PC-3 (cell line): Measurements from ENCODE around the gene ABCF1. TPM values are rescaled to one million over a fixed set of nuclear protein-coding genes. Genes with fewer than 3 reads are reported as not detected.

ENCODE experiments used
- ATAC-seq: fragments of 200-7000 bp; cut with Tn5 transposase; 2 replicates; pipeline ENCODE4 v1.9.1; 2020; ENCODE audit warnings: mild to moderate bottlenecking, moderate library complexity
- BruUV-seq: library from RNA; stranded (reverse); fragments of 400-500 nt; replicated peaks from 2 replicates; lab custom pipeline; 2021; lab: Mats Ljungman, UMichigan
- CTCF ChIA-PET: fragments of 300-600 bp; sonication (Branson Sonifier 250); formaldehyde crosslinking; loops from one replicate; lab custom pipeline; 2022; ENCODE audit warnings: antibody characterized with exemption; lab: Charles Lee
- POLR2A ChIA-PET: fragments of 300-600 bp; sonication (Branson Sonifier 250); formaldehyde crosslinking; loops from one replicate; lab custom pipeline; 2022; ENCODE audit warnings: antibody characterized with exemption; ENCODE audit not compliant: unreplicated experiment; lab: Charles Lee
- DNase-seq: peaks from one replicate; pipeline ENCODE4 v3.0.0-alpha.2; 2015
- H2AFZ ChIP-seq: fragments of 300-600 bp; sonication (generic); 2 replicates; pipeline ENCODE4 v1.6.0; 2016; ENCODE audit warnings: antibody characterized with exemption, low read length
- H3F3A ChIP-seq: fragments of 300-600 bp; sonication (generic); one replicate; pipeline ENCODE4 v1.6.0; 2017; ENCODE audit warnings: antibody characterized with exemption, low read length, control low read depth, mild to moderate bottlenecking; ENCODE audit not compliant: unreplicated experiment
- H3K27ac ChIP-seq: fragments of 300-600 bp; sonication (generic); 2 replicates; pipeline ENCODE4 v1.5.1; 2016; ENCODE audit warnings: mild to moderate bottlenecking, low read length
- H3K27me3 ChIP-seq: fragments of 300-600 bp; sonication (generic); 2 replicates; pipeline ENCODE4 v1.6.1; 2016; ENCODE audit warnings: low read length, mixed read lengths
- H3K36me3 ChIP-seq: fragments of 300-600 bp; sonication (generic); 2 replicates; pipeline ENCODE4 v1.6.1; 2016; ENCODE audit warnings: low read depth, mixed run types, low read length, mixed read lengths
- H3K4me1 ChIP-seq: fragments of 300-600 bp; sonication (generic); 2 replicates; pipeline ENCODE4 v1.5.1; 2016; ENCODE audit warnings: low read length; ENCODE audit not compliant: insufficient read depth
- H3K4me2 ChIP-seq: fragments of 300-600 bp; sonication (generic); 2 replicates; pipeline ENCODE4 v1.6.0; 2016; ENCODE audit warnings: low read length
- H3K4me3 ChIP-seq: fragments of 300-600 bp; sonication (generic); 2 replicates; pipeline ENCODE4 v1.5.1; 2016; ENCODE audit warnings: mild to moderate bottlenecking, low read length, mixed read lengths
- H3K79me2 ChIP-seq: fragments of 300-600 bp; sonication (generic); 2 replicates; pipeline ENCODE4 v1.6.1; 2017; ENCODE audit warnings: low read length, mixed read lengths
- H3K9ac ChIP-seq: fragments of 300-600 bp; sonication (generic); 2 replicates; pipeline ENCODE4 v1.6.0; 2016; ENCODE audit warnings: mild to moderate bottlenecking, low read length
- H3K9me2 ChIP-seq: fragments of 300-600 bp; sonication (generic); replicated peaks from 2 replicates; pipeline ENCODE4 v1.6.1; 2016; ENCODE audit warnings: mixed run types, low read length, mixed read lengths
- H3K9me3 ChIP-seq: fragments of 300-600 bp; sonication (generic); 2 replicates; pipeline ENCODE4 v1.6.1; 2016; ENCODE audit warnings: low read length, mixed read lengths
- H4K20me1 ChIP-seq: fragments of 300-600 bp; sonication (generic); 2 replicates; pipeline ENCODE4 v1.6.1; 2016; ENCODE audit warnings: low read length, mixed read lengths
- CTCF ChIP-seq: fragments of 300-600 bp; sonication (generic); conservative IDR thresholded peaks from 2 replicates; pipeline ENCODE4 v1.5.1; 2017; ENCODE audit warnings: antibody characterized with exemption, low read depth, mild to moderate bottlenecking, low read length
- EZH2 ChIP-seq: fragments of 300-600 bp; sonication (generic); IDR thresholded peaks from one replicate; pipeline ENCODE4 v1.6.1; 2017; ENCODE audit warnings: antibody characterized with exemption, mild to moderate bottlenecking, low read length; ENCODE audit not compliant: unreplicated experiment
- EZH2phosphoT487 ChIP-seq: fragments of 300-600 bp; sonication (generic); IDR thresholded peaks from 2 replicates; pipeline ENCODE4 v1.6.1; 2018; ENCODE audit warnings: mild to moderate bottlenecking, antibody characterized with exemption, low read length, borderline replicate concordance
- intact Hi-C: fragments of 100-400 bp; cut with micrococcal nuclease; formaldehyde crosslinking; loops from 2 replicates; pipeline ENCODE4 v1.9.0; 2023
- total RNA-seq: library from RNA; depleted of rRNA; stranded (reverse); fragments of >200 nt; gene quantifications from 2 replicates; pipeline ENCODE4 v1.2.3, GENCODE V29; 2014

Gene ABCF1
- total RNA-seq, 1 experiment from 2014 or later = 67.3 TPM

GRCh38 chr6:30541515-30542403 lies 29.5 kb upstream of the ABCF1 start:
- Histone ChIP-seq H4K20me1 (no peaks in the 10 kb centered on the region), H3K27ac (no peak overlapping the region), H3K4me3 (peak overlapping the region; percentile 68), H3K9me3 (no peaks in the 10 kb centered on the region), H2AFZ (peak overlapping the region; percentile 82), H3K9ac (no peak overlapping the region), H3K79me2 (no peaks in the 10 kb centered on the region), H3K27me3 (no peaks in the 10 kb centered on the region), H3K4me1 (peaks cover 18% of the 10 kb centered on the region; the same call in 1 of the 2 replicates), H3F3A (no peaks in the 10 kb centered on the region), H3K4me2 (peak overlapping the region; percentile 87), H3K36me3 (no peaks in the 10 kb centered on the region), H3K9me2 (no peaks in the 10 kb centered on the region)
- BruUV-seq = no TSS peak
- ATAC-seq = peak; percentile 65
- intact Hi-C loops = loop anchor here (1.0 to 5.0 kb wide), 2 partner anchors 56 to 181 kb away; partner anchors contain the start of gene TUBB
- ChIA-PET POLR2A (interaction anchor here (0.6 kb wide), 1 partner anchor 51 kb away, joined by 4 read pairs; no protein-coding TSS in a partner anchor), CTCF (interaction anchor here (0.6 to 1.2 kb wide), 7 partner anchors 9 to 70 kb away, joined by 3 to 19 read pairs (median 5); no protein-coding TSS in a partner anchor)
- TF ChIP-seq EZH2 (no peak), CTCF (peak; percentile 98)
- DNase-seq = peak; percentile 95

- Histone ChIP-seq H3K9ac (no peak overlapping the region), H3K4me2 (peak overlapping the region; percentile 87), H3F3A (no peaks in the 10 kb centered on the region), H3K4me3 (peak overlapping the region; percentile 68), H3K27me3 (no peaks in the 10 kb centered on the region), H3K27ac (no peak overlapping the region), H3K4me1 (peaks cover 18% of the 10 kb centered on the region; the same call in 1 of the 2 replicates), H3K79me2 (no peaks in the 10 kb centered on the region), H4K20me1 (no peaks in the 10 kb centered on the region), H2AFZ (peak overlapping the region; percentile 82; the same call in 1 of the 2 replicates), H3K36me3 (no peaks in the 10 kb centered on the region), H3K9me3 (no peaks in the 10 kb centered on the region), H3K9me2 (no peaks in the 10 kb centered on the region)
- no TSS peak for BruUV-seq
- POLR2A ChIA-PET = no interaction called here
- DNase-seq (no peak), ATAC-seq (no peak; the same call in 1 of the 2 replicates)
- TF ChIP-seq CTCF (no peak), EZH2phosphoT487 (no peak), EZH2 (no peak)
- CTCF ChIA-PET = interaction anchor here (1.2 kb wide), 1 partner anchor 61 kb away, joined by 5 read pairs; no protein-coding TSS in a partner anchor
- intact Hi-C loops = loop anchor here (5.0 kb wide), 1 partner anchor 180 kb away; the partner anchor contains the start of gene TUBB
These were observed 28.9 kb upstream of the ABCF1 start for GRCh38 chr6:30542404-30542725.

GRCh38 chr6:30542915-30543314 lies 28.3 kb upstream of the ABCF1 start:
- TF ChIP-seq CTCF (peak; percentile 35; the same call in 1 of the 2 replicates), EZH2 (no peak), EZH2phosphoT487 (no peak)

More at GRCh38 chr6:30542915-30543314, 28.3 kb upstream of the ABCF1 start:
- Histone ChIP-seq H3K27ac (no peak overlapping the region), H2AFZ (no peak overlapping the region), H3K9ac (no peak overlapping the region), H4K20me1 (no peaks in the 10 kb centered on the region), H3K36me3 (no peaks in the 10 kb centered on the region), H3K4me3 (no peak overlapping the region), H3K9me2 (no peaks in the 10 kb centered on the region), H3K27me3 (no peaks in the 10 kb centered on the region), H3K4me1 (peaks cover 18% of the 10 kb centered on the region; the same call in 1 of the 2 replicates), H3F3A (no peaks in the 10 kb centered on the region), H3K9me3 (no peaks in the 10 kb centered on the region), H3K4me2 (no peak overlapping the region), H3K79me2 (no peaks in the 10 kb centered on the region)
- no TSS peak for BruUV-seq
- DNase-seq (no peak), ATAC-seq (peak; percentile 10; the same call in 1 of the 2 replicates)
- CTCF ChIA-PET = no interaction called here
- intact Hi-C loops = loop anchor here (5.0 kb wide), 1 partner anchor 179 kb away; the partner anchor contains the start of gene TUBB
- POLR2A ChIA-PET = no interaction called here
